ENCODE results near the gene RALBP1. TPM values are rescaled to one million over a fixed set of nuclear protein-coding genes. Genes with fewer than 3 reads are reported as not detected.
A peak's percentile ranks its signal among the peaks of the same experiment; 100 is the strongest.

Gene RALBP1
- polyA plus RNA-seq (24.4 and 30.0 TPM in 2 replicates), polyA minus RNA-seq (42.9 and 50.5 TPM in 2 replicates)

- Histone ChIP-seq H3K9ac (ENCODE audit: low read length) (peak within 1 kb of the TSS; percentile 82), H3K4me2 (ENCODE audit: low read length) (peak within 1 kb of the TSS; percentile 69), H3K9me2 (ENCODE audit: insufficient read depth, low read length) (no peaks in the 10 kb centered on the region), H3K27me3 (ENCODE audit: insufficient read depth, low read depth, low read length) (no peaks in the 10 kb centered on the region), H3K79me2 (replicated peaks; ENCODE audit: insufficient read depth, low read length) (peaks cover 27% of the 10 kb centered on the region), H4K20me1 (ENCODE audit: insufficient read depth) (no peaks in the 10 kb centered on the region), H3K36me3 (ENCODE audit: insufficient read depth, low read length) (no peaks in the 10 kb centered on the region), H3F3A (ENCODE audit: insufficient read depth, low read length, poor library complexity, severe bottlenecking) (no peaks in the 10 kb centered on the region), H2AFZ (ENCODE audit: low read depth, low read length) (peak within 1 kb of the TSS; percentile 95), H3K9me3 (ENCODE audit: low read length) (no peaks in the 10 kb centered on the region), H3K4me3 (ENCODE audit: low read length) (peak within 1 kb of the TSS; percentile 86), H3K27ac (ENCODE audit: low read length) (peak within 1 kb of the TSS; percentile 86)
- TF ChIP-seq EP300 (conservative IDR thresholded peaks at IDR 0.05; ENCODE audit: poor library complexity, severe bottlenecking) (no peak), MXI1 (conservative IDR thresholded peaks at IDR 0.05; ENCODE audit: poor library complexity, severe bottlenecking) (peak; percentile 79), TAF1 (IDR thresholded peaks at IDR 0.05; ENCODE audit: low read depth) (peak; percentile 45), POLR2AphosphoS5 (IDR thresholded peaks at IDR 0.05) (peak; percentile 87)
Measured at GRCh38 chr18:9474983-9475642, at the start of gene RALBP1. Gene RALBP1 (plus strand): TSS chr18:9475513. CDS start chr18:9513046, 37,533 bp downstream.

GRCh38 chr18:9426753-9427152 is 48.6 kb upstream of the RALBP1 start:
- Histone ChIP-seq H3K9ac (ENCODE audit: low read length) (no peak overlapping the region), H3K27me3 (ENCODE audit: insufficient read depth, low read depth, low read length) (no peaks in the 10 kb centered on the region), H3F3A (ENCODE audit: insufficient read depth, low read length, poor library complexity, severe bottlenecking) (no peaks in the 10 kb centered on the region), H3K27ac (ENCODE audit: low read length) (no peak overlapping the region), H3K79me2 (replicated peaks; ENCODE audit: insufficient read depth, low read length) (no peaks in the 10 kb centered on the region), H3K9me3 (ENCODE audit: low read length) (no peaks in the 10 kb centered on the region), H3K4me2 (ENCODE audit: low read length) (no peak overlapping the region), H3K36me3 (ENCODE audit: insufficient read depth, low read length) (no peaks in the 10 kb centered on the region), H2AFZ (ENCODE audit: low read depth, low read length) (no peak overlapping the region), H4K20me1 (ENCODE audit: insufficient read depth) (no peaks in the 10 kb centered on the region), H3K4me3 (ENCODE audit: low read length) (no peak overlapping the region), H3K9me2 (ENCODE audit: insufficient read depth, low read length) (no peaks in the 10 kb centered on the region)
- TF ChIP-seq REST (IDR thresholded peaks at IDR 0.05; ENCODE audit: borderline replicate concordance) (no peak), TAF1 (IDR thresholded peaks at IDR 0.05; ENCODE audit: low read depth) (no peak), SMC3 (conservative IDR thresholded peaks at IDR 0.05; ENCODE audit: poor library complexity) (no peak), EP300 (conservative IDR thresholded peaks at IDR 0.05; ENCODE audit: poor library complexity, severe bottlenecking) (no peak), CTCF (IDR thresholded peaks at IDR 0.05; ENCODE audit: poor library complexity, severe bottlenecking) (no peak), POLR2AphosphoS5 (IDR thresholded peaks at IDR 0.05) (no peak), EZH2 (IDR thresholded peaks at IDR 0.05; ENCODE audit: borderline replicate concordance, insufficient read depth, low read length, poor library complexity, severe bottlenecking) (no peak), MXI1 (conservative IDR thresholded peaks at IDR 0.05; ENCODE audit: poor library complexity, severe bottlenecking) (no peak)
